Measurements from ENCODE around the gene CCSER2. TPM values are rescaled to one million over a fixed set of nuclear protein-coding genes. Genes with fewer than 3 reads are reported as not detected.
"Not testable (repeated sequence)": the region's sequence is repeated elsewhere in the genome, so short reads cannot be mapped to it uniquely, and the experiment has no call there.

CCSER2 gene
- total RNA-seq, 1 experiment from 2014 or later, result 14.1 TPM

DNA sequence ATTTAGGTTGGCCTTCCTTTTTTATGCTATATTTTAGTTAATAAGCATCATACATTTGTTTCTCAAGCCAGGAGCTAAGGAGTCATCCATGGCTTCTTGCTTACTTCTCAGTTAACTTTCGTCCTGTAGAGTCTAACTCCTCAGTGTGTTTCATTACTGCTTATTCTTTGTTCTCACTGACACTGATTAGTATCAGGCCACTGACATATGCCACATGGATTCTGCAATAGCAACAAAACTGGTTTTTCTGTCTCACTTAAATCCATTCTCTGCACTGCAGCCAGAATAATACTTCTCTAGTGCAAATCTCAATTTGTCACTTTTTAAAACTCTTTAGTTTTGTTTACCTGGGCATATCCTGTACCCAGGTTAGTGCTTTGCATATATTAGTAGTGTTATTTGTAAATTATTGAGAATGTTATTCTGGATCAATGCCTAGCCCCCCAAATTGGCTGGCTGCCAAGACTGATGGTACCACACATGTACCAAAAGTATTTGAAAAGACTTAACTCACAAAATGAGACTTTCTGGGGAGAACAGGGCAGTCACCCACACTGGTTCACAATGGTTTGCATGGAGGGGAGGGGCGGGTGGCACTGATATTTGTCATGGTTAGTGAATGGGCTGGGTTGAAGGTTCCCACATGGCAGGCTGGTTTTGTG is 79.1 kb downstream of the CCSER2 start:
- no peaks in the 10 kb centered on the region for H3K27me3 ChIP-seq (ENCODE audit: control insufficient read depth, insufficient read depth, low read length)
- no peaks in the 10 kb centered on the region; the same call in 1 of the 2 replicates for H3K36me3 ChIP-seq (replicated peaks; ENCODE audit: control insufficient read depth, insufficient read depth, low read length)
- no peak for DNase-seq
- H3K4me3 ChIP-seq (ENCODE audit: insufficient read depth, low read depth, low read length), result no peak overlapping the region

DNA sequence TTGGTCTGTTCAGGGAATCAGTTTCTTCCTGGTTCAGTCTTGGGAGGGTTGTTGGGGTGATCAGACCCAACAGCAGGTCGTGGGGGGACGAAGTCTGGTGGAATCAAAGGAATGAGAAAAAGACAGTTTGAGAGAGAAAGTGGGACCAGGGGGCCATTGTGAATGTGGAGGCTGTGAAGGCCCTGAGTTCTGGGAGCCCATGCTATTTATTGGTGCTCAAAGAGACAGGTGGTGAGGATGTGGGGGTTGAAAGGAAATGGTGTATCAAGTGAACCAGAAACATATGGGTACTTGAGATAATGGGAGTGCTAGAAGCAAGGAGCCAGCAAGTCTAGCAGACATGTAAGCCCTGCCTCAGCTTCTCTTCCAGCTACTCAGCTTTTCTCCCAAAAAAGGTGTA is 84.1 kb downstream of the CCSER2 start:
- DNase-seq, result no peak
- Histone ChIP-seq H3K36me3 (replicated peaks; ENCODE audit: control insufficient read depth, insufficient read depth, low read length) (no peaks in the 10 kb centered on the region; the same call in 1 of the 2 replicates), H3K27me3 (ENCODE audit: control insufficient read depth, insufficient read depth, low read length) (no peaks in the 10 kb centered on the region), H3K4me3 (ENCODE audit: insufficient read depth, low read depth, low read length) (no peak overlapping the region)

DNA sequence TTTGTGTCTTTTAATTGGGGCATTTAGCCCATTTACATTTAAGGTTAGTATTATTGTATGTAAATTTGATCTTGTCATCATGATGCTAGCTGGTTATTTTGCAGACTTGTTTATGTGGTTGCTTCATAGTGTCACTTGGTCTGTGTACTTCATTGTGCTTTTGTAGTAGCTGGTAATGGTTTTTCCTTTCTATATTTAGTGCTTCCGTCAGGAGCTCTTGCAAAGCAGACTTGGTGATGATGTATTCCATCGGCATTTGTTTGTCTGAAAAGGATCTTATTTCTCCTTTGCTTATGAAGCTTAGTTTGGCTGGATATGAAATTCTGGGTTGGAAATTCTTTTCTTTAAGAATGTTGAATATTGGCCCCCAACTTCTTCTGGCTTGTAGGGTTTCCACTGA is 85.7 kb downstream of the CCSER2 start:
- H3K36me3 ChIP-seq (replicated peaks; ENCODE audit: control insufficient read depth, insufficient read depth, low read length); H3K4me3 ChIP-seq (ENCODE audit: insufficient read depth, low read depth, low read length); H3K27me3 ChIP-seq (ENCODE audit: control insufficient read depth, insufficient read depth, low read length); DNase-seq: not testable (repeated sequence)

DNA sequence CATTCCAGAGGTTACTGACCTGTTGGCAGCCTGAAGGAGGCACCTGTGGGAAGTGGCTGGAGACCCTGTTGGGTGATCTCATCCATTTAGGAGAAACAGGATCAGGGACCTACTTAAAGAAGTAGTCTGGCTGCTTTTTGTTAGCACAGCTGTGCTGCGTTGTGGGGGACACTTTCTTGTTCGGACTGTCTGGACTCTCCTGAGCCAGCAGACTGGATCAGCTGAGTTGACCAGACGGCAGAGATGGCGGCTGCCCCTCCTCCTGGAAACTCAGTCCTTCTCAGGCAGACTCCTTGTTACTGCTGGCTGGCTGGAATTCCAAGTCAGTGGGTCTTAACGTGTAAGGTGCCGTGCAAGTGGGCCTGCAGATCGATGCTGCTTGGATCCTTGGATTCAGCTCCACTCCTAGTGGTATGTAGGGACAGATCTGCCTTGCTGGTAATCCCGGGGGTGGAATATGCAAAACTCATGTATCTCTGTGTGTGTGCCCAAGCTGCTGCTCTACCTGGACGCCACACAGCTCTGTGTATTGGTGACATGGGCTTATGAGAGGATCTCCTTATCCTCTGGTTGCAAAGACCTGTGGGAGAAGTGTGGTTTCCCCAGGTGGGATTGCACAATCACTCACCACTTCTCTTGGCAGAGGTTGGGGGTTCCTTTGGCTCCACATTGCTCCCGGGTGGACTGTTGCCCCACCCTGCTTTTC is 87.3 kb downstream of the CCSER2 start:
- Histone ChIP-seq H3K4me3 (ENCODE audit: insufficient read depth, low read depth, low read length) (no peak overlapping the region), H3K36me3 (replicated peaks; ENCODE audit: control insufficient read depth, insufficient read depth, low read length) (no peaks in the 10 kb centered on the region), H3K27me3 (ENCODE audit: control insufficient read depth, insufficient read depth, low read length) (no peaks in the 10 kb centered on the region)
- DNase-seq, result no peak

DNA sequence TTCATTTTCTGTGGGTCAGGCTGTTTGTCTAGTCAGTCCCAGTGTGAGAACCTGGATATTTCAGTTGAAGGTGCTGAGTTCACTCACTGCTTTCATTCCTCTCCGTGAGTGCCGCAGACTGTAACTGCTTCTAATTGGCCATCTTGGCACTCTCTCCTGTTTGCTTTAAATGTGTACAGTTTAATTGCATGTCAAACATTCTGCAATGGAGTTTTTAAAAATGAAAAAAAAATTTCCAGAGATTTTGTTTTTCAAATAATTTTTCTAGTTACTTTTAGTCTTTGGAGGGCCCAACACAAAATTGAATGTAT is 87.8 kb downstream of the CCSER2 start:
- DNase-seq, result no peak
- Histone ChIP-seq H3K36me3 (replicated peaks; ENCODE audit: control insufficient read depth, insufficient read depth, low read length) (no peaks in the 10 kb centered on the region), H3K27me3 (ENCODE audit: control insufficient read depth, insufficient read depth, low read length) (no peaks in the 10 kb centered on the region)

DNA sequence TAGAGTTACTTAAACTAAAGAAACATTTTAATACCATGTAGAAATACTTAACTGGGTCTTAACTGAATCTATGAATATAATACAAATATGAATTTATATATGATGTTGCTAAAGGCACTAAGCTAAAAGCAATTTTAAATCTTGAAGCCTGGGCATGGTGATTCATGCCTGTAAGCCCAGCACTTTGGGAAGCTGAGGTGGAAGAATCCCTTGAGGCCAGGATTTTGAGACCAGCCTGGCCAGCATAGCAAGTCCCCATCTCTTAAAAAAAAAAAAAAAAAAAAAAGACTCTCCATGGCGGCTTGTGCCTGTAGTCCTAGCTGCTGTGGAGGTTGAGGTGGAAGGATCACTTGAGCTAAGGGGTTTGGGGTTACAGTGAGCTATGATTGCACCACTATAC is 95.3 kb downstream of the CCSER2 start:
- no peaks in the 10 kb centered on the region for H3K27me3 ChIP-seq (ENCODE audit: control insufficient read depth, insufficient read depth, low read length)
- no peak for DNase-seq
- no peak overlapping the region for H3K4me3 ChIP-seq (ENCODE audit: insufficient read depth, low read depth, low read length)
- no peaks in the 10 kb centered on the region for H3K36me3 ChIP-seq (replicated peaks; ENCODE audit: control insufficient read depth, insufficient read depth, low read length)

More for the DNA sequence above, 87.8 kb downstream of the CCSER2 start:
- no peak overlapping the region for H3K4me3 ChIP-seq (ENCODE audit: insufficient read depth, low read depth, low read length)

DNA sequence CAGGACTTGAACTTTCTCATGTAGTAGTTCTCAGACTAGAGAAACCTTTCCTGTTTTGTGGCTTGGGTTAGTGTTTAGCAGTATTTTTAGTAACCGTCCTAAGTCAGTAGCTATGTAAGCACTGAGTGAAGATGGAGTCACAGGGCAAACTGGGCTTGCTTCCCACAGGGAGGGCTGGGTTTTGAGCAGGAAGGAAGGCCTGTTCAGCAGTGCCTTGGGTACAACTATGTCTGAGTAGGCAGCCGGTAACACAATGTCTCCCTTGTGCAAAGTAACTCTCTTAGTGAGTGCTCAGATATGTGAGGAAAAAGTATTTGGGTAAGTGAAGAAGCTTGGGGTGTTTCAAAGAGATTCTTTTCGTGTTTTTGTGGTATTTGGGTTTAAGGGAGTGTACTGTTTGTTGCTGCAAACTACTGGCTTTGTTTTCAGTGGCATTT is 96.4 kb downstream of the CCSER2 start:
- H3K36me3 ChIP-seq (replicated peaks; ENCODE audit: control insufficient read depth, insufficient read depth, low read length), result no peaks in the 10 kb centered on the region
- no peak for DNase-seq
- no peaks in the 10 kb centered on the region for H3K27me3 ChIP-seq (ENCODE audit: control insufficient read depth, insufficient read depth, low read length)
- H3K4me3 ChIP-seq (ENCODE audit: insufficient read depth, low read depth, low read length), result no peak overlapping the region

DNA sequence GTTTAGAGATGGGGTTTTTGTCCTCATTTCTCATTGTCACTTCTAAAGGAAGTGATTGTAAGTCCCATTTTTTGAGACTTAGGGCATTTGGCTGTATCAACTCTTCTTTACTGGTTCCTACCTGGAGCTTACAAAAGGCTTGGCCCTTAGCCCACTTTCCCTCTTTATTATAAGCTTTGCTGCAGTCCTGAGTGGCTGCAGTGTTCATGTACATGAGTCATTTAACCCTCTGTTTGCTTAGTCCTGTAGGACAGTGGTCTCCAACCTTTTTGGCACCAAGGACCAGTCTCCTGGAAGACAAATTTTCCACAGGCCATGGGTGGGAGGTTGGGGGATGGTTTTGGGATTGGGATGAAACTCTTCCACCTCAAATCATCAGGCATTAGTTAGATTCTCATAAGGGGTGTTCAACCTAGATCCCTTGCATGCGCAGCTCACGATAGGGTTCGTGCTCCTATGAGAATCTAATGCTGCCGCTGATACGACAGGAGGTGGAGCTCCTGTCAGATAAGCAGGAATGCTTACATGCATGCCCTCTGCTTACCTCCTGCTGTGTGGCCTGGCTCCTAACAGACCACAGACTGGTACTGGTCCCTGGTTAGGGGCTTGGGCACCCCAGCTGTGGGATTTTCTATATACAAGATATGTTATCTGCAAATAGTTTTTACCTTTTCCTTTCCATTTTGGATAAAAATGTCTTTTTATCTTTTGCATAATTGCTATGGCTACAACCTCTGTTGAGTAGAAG is 99.7 kb downstream of the CCSER2 start:
- no peaks in the 10 kb centered on the region for H3K36me3 ChIP-seq (replicated peaks; ENCODE audit: control insufficient read depth, insufficient read depth, low read length)
- H3K27me3 ChIP-seq (ENCODE audit: control insufficient read depth, insufficient read depth, low read length), result no peaks in the 10 kb centered on the region
- DNase-seq, result no peak
- no peak overlapping the region for H3K4me3 ChIP-seq (ENCODE audit: insufficient read depth, low read depth, low read length)

DNA sequence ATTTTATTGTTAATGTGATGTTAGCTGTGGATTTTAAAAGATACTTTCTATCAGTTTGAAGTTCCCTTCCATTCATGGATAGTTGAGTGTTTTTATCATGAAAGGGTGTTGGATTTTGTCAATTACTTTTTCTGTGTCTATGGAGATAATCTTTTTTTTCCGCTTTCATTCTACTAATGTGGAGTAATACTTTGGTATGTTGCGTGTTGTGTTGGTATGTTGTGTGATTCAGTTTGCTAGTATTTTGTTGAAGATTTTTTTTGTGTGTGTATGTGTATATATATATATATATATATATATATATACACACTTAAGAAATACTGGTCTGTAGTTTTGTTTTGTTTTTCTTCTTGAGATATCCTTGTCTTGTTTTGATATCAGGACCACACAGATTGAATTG is 100.3 kb downstream of the CCSER2 start:
- Histone ChIP-seq H3K36me3 (replicated peaks; ENCODE audit: control insufficient read depth, insufficient read depth, low read length) (no peaks in the 10 kb centered on the region), H3K27me3 (ENCODE audit: control insufficient read depth, insufficient read depth, low read length) (no peaks in the 10 kb centered on the region), H3K4me3 (ENCODE audit: insufficient read depth, low read depth, low read length) (no peak overlapping the region)
- DNase-seq, result no peak

DNA sequence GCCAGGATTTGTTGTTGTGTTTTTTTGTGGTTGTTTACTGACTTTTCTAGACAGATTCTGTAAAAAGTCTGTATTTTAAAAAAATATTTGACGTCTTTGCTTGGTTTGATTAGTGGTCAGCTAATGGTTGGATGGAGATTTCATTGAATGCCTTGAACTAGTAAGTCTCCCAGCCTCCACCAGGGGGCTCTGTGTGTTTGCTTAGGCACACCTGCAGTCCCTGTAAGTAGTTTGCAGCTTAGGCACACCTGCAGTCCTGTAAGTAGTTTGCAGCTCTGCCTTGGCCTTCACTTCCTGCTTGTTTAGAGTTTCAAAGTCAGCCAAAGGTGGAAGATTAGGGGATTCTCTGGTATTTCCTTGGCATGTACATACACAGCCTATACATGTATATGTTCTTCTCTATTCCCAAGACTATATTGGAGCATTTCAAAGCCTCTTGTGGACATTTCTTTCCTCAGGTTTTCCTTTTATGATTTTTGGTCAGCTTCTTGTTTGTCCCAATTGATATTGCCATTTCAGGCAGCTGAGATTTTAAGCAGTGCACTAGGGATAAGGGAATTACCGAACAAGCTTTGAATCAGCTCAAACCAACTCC is 101.6 kb downstream of the CCSER2 start:
- peak; percentile 44 for DNase-seq
- H3K4me3 ChIP-seq (ENCODE audit: insufficient read depth, low read depth, low read length), result no peak overlapping the region
- H3K27me3 ChIP-seq (ENCODE audit: control insufficient read depth, insufficient read depth, low read length), result no peaks in the 10 kb centered on the region
- H3K36me3 ChIP-seq (replicated peaks; ENCODE audit: control insufficient read depth, insufficient read depth, low read length), result no peaks in the 10 kb centered on the region

DNA sequence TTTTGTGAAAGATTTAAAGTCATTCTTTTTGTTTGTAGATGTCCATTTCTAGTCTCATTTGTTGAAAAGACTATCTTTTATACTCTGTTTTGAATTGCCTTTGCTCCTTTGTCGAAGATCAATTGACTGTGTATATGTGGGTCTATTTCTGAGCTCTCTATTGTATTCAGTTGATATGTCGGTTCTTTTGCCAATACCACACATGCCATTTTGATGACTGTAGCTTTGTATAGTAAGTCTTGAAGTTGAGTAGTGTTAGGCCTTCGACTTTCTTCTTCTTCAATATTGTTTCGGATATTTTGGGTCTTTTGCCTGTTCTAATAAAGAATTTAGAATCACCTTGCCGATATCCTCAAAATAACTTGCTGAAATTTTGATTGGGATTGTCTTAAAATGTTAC is 104.5 kb downstream of the CCSER2 start:
- no peak for DNase-seq
- H3K27me3 ChIP-seq (ENCODE audit: control insufficient read depth, insufficient read depth, low read length), result no peaks in the 10 kb centered on the region
- H3K4me3 ChIP-seq (ENCODE audit: insufficient read depth, low read depth, low read length), result no peak overlapping the region
- no peaks in the 10 kb centered on the region for H3K36me3 ChIP-seq (replicated peaks; ENCODE audit: control insufficient read depth, insufficient read depth, low read length)

DNA sequence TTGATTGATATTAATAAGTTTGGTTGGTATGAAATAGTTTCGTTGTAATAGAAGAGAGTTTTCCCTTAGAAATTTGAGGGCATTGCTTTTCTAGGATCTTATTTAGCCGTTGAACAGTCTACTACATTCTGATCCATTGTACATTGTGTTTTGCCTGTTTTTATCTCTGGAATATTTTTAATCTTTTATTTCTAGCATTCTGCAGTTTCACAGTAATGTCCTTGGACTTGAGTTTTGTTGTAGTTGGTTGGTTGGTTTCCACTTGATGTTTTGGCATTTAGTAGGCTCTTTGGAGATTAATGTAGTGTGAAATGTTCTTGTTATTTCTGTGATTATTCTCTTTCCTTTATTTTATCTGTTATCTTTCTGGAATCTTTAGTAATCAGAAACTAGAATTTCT is 112.4 kb downstream of the CCSER2 start:
- no peak for DNase-seq
- no peak overlapping the region for H3K4me3 ChIP-seq (ENCODE audit: insufficient read depth, low read depth, low read length)
- no peaks in the 10 kb centered on the region for H3K36me3 ChIP-seq (replicated peaks; ENCODE audit: control insufficient read depth, insufficient read depth, low read length)
- no peaks in the 10 kb centered on the region for H3K27me3 ChIP-seq (ENCODE audit: control insufficient read depth, insufficient read depth, low read length)

DNA sequence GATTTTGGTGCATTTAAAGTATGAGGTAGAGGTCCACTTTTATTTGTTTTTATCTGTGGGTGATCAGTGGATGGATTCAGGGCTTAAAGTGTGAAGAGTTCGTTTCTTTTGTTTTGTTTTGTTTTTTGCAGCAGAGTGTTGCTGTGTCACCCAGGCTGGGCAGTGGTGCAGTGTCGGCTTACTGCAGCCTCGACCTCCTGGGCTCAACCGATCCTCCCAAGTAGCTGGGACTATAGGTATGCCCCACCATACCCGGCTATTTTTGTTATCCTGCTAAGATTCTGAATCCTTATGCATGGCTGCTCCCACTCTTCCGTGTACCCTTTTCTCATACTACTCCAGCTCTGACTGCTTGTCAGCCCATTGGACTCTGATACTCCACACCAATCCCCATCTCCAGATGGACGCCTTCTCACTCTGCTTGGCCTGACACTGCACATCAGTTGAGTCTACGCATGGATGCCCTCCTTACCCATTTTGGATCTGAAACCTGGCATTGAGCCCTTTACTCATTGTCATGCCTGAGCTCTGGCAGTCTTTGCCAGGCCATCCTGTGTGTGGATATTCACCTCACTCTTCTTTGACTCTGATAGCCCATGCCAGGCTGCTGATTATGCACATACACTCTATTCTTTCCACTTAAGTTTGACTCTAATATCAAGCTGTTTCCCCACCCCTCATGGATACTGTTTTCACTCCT is 119.5 kb downstream of the CCSER2 start:
- Histone ChIP-seq H3K4me3 (ENCODE audit: insufficient read depth, low read depth, low read length) (no peak overlapping the region), H3K36me3 (replicated peaks; ENCODE audit: control insufficient read depth, insufficient read depth, low read length) (no peaks in the 10 kb centered on the region), H3K27me3 (ENCODE audit: control insufficient read depth, insufficient read depth, low read length) (no peaks in the 10 kb centered on the region)
- DNase-seq, result no peak

DNA sequence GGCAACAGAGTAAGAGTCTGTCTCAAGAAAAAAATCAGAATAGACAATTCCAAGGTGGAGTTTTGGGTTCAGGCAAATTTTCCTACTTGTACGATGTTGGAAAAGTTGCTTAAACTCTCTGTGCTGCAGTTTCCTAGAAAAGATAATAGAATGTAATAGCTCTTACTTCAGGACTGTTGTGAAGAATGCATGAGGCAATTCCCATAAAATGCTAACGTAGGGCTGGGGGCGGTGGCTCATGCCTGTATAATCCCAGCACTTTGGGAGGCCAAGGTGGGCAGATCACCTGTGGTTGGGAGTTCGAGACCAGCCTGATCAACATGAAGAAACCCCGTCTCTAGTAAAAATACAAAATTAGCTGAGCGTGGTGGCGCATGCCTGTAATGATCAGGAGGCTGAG is 121.0 kb downstream of the CCSER2 start:
- not testable (repeated sequence) for H3K36me3 ChIP-seq (replicated peaks; ENCODE audit: control insufficient read depth, insufficient read depth, low read length); H3K27me3 ChIP-seq (ENCODE audit: control insufficient read depth, insufficient read depth, low read length); H3K4me3 ChIP-seq (ENCODE audit: insufficient read depth, low read depth, low read length); DNase-seq

All from H7 (cell line).